HFFc6 (cell line): ENCODE results near the gene SMURF2. TPM values are rescaled to one million over a fixed set of nuclear protein-coding genes. Genes with fewer than 3 reads are reported as not detected.

Experiments used
- DNase-seq: peaks from one replicate; pipeline ENCODE4 v3.0.0-alpha.2; 2018
- H3K27ac Mint-ChIP-seq: 2 replicates; pipeline ENCODE4 v1.8.0; 2020; ENCODE audit warnings: mild to moderate bottlenecking, mixed read lengths
- H3K27me3 Mint-ChIP-seq: 2 replicates; pipeline ENCODE4 v1.8.0; 2021; ENCODE audit warnings: mild to moderate bottlenecking, moderate library complexity, mixed read lengths; ENCODE audit not compliant: insufficient read depth
- H3K36me3 Mint-ChIP-seq: 2 replicates; pipeline ENCODE4 v1.8.0; 2021; ENCODE audit warnings: low read depth, mixed read lengths
- H3K4me1 Mint-ChIP-seq: 2 replicates; pipeline ENCODE4 v1.8.0; 2020; ENCODE audit warnings: low read depth, mixed read lengths
- H3K4me3 Mint-ChIP-seq: 2 replicates; pipeline ENCODE4 v1.8.0; 2020; ENCODE audit warnings: mild to moderate bottlenecking, moderate library complexity, mixed read lengths
- H3K9me3 Mint-ChIP-seq: 2 replicates; pipeline ENCODE4 v1.8.0; 2020; ENCODE audit warnings: mild to moderate bottlenecking, mixed read lengths
- CTCF ChIP-seq: fragments of 200-600 bp; sonication (generic); IDR thresholded peaks from 2 replicates; pipeline ENCODE4 v1.5.0; 2021; ENCODE audit warnings: antibody characterized with exemption, mild to moderate bottlenecking
- total RNA-seq, 6 experiments: library from RNA; stranded (reverse); fragmentation: NEBNext Ultra II Directional; extraction: Animal tissue kit (Norgen Biotek cat#: 25700); gene quantifications; 2 replicates in 1 of 6; 3 replicates in 5 of 6; pipeline ENCODE4 v1.2.3, GENCODE V29; 2021

SMURF2 gene
- total RNA-seq, 6 experiments from 2014 or later = 92.5 to 206 (median 99.1) TPM

GRCh38 chr17:64554028-64554637, 108.0 kb downstream of the SMURF2 start:
- Mint-ChIP-seq H3K27ac (peak overlapping the region; percentile 69), H3K4me1 (peaks cover 30% of the 10 kb centered on the region; the same call in 1 of the 2 replicates), H3K36me3 (peaks cover 62% of the 10 kb centered on the region), H3K27me3 (peaks cover 19% of the 10 kb centered on the region), H3K9me3 (no peaks in the 10 kb centered on the region), H3K4me3 (no peak overlapping the region; the same call in 1 of the 2 replicates)
- no peak for DNase-seq
- no peak for TF ChIP-seq CTCF

DNA sequence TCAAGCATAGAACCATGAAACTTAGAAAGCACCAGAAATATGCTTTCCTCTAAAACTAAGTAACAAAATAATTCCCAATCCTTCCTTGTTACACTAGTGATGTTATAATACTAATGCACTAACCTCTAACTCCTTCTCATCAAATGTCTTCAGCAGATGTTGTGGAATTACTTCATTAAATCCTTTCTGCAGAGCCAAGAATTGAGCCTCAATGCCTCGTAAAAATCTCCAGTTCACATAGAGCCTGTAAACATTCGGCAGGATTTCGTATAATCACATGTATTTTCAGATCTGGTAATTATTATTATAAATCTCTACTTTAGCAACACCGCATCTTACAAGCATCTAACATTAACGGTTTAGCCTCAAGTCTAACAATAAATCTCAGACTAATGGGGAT, 110.6 kb downstream of the SMURF2 start:
- Mint-ChIP-seq H3K9me3 (no peaks in the 10 kb centered on the region), H3K4me1 (peaks cover 29% of the 10 kb centered on the region; the same call in 1 of the 2 replicates), H3K27me3 (peaks cover 28% of the 10 kb centered on the region), H3K36me3 (peaks cover 61% of the 10 kb centered on the region), H3K27ac (peak overlapping the region; percentile 51), H3K4me3 (peak overlapping the region; percentile 4; the same call in 1 of the 2 replicates)
- TF ChIP-seq CTCF = no peak
- DNase-seq = no peak

- Mint-ChIP-seq H3K9me3 (no peaks in the 10 kb centered on the region), H3K36me3 (peaks cover 58% of the 10 kb centered on the region), H3K4me1 (peaks cover 28% of the 10 kb centered on the region), H3K27ac (peak overlapping the region; percentile 60), H3K4me3 (peak overlapping the region; percentile 30; the same call in 1 of the 2 replicates), H3K27me3 (peaks cover 23% of the 10 kb centered on the region)
- DNase-seq = no peak
- no peak for TF ChIP-seq CTCF
These were observed 114.8 kb downstream of the SMURF2 start for GRCh38 chr17:64547319-64547718.

DNA sequence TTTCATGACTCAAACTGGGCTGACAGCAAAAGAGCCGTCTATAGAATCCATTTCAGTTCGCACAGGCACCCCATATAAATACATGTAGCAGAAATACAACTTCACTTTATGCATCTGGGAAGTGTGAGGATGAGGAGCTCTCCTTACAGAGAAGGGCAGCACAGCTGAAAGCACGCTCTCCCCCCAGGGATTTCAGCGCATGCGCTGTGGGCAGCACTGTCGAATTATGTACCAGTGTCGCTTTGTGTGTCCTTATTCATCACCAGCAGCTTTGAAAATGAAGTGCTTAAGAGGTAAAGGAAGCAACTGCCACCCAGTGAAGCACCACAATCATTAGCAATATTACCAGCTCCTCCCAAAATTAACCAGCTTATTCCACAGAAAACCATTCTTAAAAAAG, 115.4 kb downstream of the SMURF2 start:
- TF ChIP-seq CTCF = no peak
- Mint-ChIP-seq H3K4me1 (peaks cover 28% of the 10 kb centered on the region), H3K27ac (peak overlapping the region; percentile 60), H3K9me3 (peaks cover 4% of the 10 kb centered on the region; the same call in 1 of the 2 replicates), H3K36me3 (peaks cover 58% of the 10 kb centered on the region), H3K4me3 (no peak overlapping the region; the same call in 1 of the 2 replicates), H3K27me3 (peaks cover 28% of the 10 kb centered on the region)
- DNase-seq = no peak

DNA sequence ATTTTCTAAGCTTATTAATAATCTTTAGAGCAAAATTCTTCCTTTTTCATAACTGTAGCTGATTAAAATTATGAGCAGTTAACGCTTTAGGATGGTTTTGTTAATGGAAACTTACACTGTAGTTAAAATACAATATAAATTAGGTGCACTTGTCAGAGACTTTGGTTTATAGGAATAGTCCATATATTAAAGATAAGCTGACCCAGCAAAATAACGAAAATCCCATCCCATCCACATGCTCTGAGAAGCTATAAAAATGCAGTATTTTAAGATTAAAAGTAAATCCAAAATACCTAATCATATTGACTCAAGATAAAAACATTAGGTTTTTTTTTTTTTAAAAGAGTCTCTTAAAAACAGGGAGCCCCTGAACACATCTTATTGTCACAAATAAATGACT, 117.4 kb downstream of the SMURF2 start:
- H3K4me3 Mint-ChIP-seq = no peak overlapping the region; the same call in 1 of the 2 replicates
- peaks cover 24% of the 10 kb centered on the region for H3K27me3 Mint-ChIP-seq
- TF ChIP-seq CTCF = no peak
- DNase-seq = no peak
- H3K4me1 Mint-ChIP-seq = peaks cover 27% of the 10 kb centered on the region
- peaks cover 4% of the 10 kb centered on the region; the same call in 1 of the 2 replicates for H3K9me3 Mint-ChIP-seq
- H3K27ac Mint-ChIP-seq = 0 out of 2 replicates have a peak overlapping the region, but pooled peaks have one; percentile 42
- peaks cover 45% of the 10 kb centered on the region for H3K36me3 Mint-ChIP-seq
